Vagina (tissue), 2 donors: ENCODE measurements around the gene KLHL25. TPM values are rescaled to one million over a fixed set of nuclear protein-coding genes. Genes with fewer than 3 reads are reported as not detected.

Source experiments
- DNase-seq, 2 donors: peaks; one replicate each; pipeline ENCODE4 v3.0.0-alpha.2; 2017; ENCODE audit errors: extremely low spot score in 2 of 2
- H3K27ac ChIP-seq: fragments of 200-600 bp; sonication (generic); one replicate; pipeline ENCODE4 v1.5.1; 2019
- H3K27me3 ChIP-seq: fragments of 200-600 bp; sonication (generic); one replicate; pipeline ENCODE4 v1.5.1; 2019
- H3K36me3 ChIP-seq, 2 donors: fragments of 200-600 bp; sonication (generic); one replicate each; pipeline ENCODE4 v1.5.1; 2017 to 2019
- H3K4me1 ChIP-seq: fragments of 200-600 bp; sonication (generic); one replicate; pipeline ENCODE4 v1.5.1; 2019
- H3K4me3 ChIP-seq, 2 donors: fragments of 200-600 bp; sonication (generic); 1 replicate in 1 of 2; 2 replicates in 1 of 2; pipeline ENCODE4 v1.5.1; 2016 to 2019
- H3K9me3 ChIP-seq: fragments of 200-600 bp; sonication (generic); one replicate; pipeline ENCODE4 v1.5.1; 2019
- POLR2A ChIP-seq, 2 donors: fragments of 450-650 bp; IDR thresholded peaks; one replicate each; pipeline ENCODE4 v1.6.1; 2017; ENCODE audit warnings: antibody characterized with exemption in 2 of 2, mild to moderate bottlenecking in 2 of 2, moderate library complexity in 2 of 2
- POLR2AphosphoS5 ChIP-seq, 2 donors: sonication (generic); formaldehyde crosslinking; IDR thresholded peaks; one replicate each; pipeline ENCODE4 v1.9.0; 2017; ENCODE audit warnings: antibody characterized with exemption in 2 of 2, mild to moderate bottlenecking in 2 of 2, low read depth in 1 of 2; ENCODE audit not compliant: insufficient read depth in 1 of 2
- intact Hi-C: fragments of 100-400 bp; cut with DNase I; formaldehyde crosslinking; loops from one replicate; pipeline ENCODE4 v1.15.1; 2023
- total RNA-seq: library from RNA; depleted of rRNA; stranded (reverse); fragments of >200 nt; gene quantifications from one replicate; pipeline ENCODE4 v1.2.3, GENCODE V29; 2016
- TF ChIP-seq, protein P1 (sequence below), 3 experiments: fragments of 450-650 bp in 2 of 3; fragments of 200-600 bp in 1 of 3; sonication (generic) in 1 of 3; IDR thresholded peaks; one replicate each; pipeline ENCODE4 v1.5.1; 2017 to 2019; ENCODE audit warnings: antibody characterized with exemption in 3 of 3, mild to moderate bottlenecking in 2 of 3, moderate library complexity in 2 of 3

KLHL25 gene
- total RNA-seq, 1 donor from 2014 or later, result 9.6 TPM

DNA sequence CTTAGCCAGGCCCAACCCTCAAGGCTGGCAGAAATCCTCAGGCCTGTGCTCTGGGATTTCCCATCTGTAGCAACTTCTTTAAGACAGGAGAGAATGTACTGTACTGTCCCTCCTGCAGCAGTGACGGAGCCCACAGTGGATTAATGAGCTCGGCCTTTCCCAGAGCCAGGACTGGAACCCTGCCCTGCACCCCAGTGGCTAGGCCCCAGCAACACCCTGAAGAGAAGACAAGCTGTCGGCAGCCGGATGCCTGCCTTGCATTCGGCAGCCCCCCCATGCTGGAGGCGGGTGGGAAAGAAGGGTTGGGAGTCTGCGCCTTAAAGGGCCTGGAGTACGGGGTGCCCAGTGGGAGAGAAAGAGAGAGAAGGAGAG, 32.0 kb downstream of the KLHL25 start:
- Histone ChIP-seq H3K9me3 (no peaks in the 10 kb centered on the region), H3K4me1 (peaks cover 20% of the 10 kb centered on the region), H3K36me3 (peaks cover 0 to 7% of the 10 kb centered on the region in 2 donors), H3K27ac (no peak overlapping the region), H3K27me3 (no peaks in the 10 kb centered on the region), H3K4me3 (no peak overlapping the region)
- intact Hi-C loops, result no loop called here
- TF ChIP-seq POLR2A (IDR thresholded peaks at IDR 0.05) (no peak), POLR2AphosphoS5 (IDR thresholded peaks at IDR 0.05; ENCODE audit: insufficient read depth in 1 of 2, low read depth in 1 of 2) (no peak)
- TF ChIP-seq, protein P1, sequence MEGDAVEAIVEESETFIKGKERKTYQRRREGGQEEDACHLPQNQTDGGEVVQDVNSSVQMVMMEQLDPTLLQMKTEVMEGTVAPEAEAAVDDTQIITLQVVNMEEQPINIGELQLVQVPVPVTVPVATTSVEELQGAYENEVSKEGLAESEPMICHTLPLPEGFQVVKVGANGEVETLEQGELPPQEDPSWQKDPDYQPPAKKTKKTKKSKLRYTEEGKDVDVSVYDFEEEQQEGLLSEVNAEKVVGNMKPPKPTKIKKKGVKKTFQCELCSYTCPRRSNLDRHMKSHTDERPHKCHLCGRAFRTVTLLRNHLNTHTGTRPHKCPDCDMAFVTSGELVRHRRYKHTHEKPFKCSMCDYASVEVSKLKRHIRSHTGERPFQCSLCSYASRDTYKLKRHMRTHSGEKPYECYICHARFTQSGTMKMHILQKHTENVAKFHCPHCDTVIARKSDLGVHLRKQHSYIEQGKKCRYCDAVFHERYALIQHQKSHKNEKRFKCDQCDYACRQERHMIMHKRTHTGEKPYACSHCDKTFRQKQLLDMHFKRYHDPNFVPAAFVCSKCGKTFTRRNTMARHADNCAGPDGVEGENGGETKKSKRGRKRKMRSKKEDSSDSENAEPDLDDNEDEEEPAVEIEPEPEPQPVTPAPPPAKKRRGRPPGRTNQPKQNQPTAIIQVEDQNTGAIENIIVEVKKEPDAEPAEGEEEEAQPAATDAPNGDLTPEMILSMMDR (IDR thresholded peaks at IDR 0.05), result no peak
- DNase-seq, result no peak

DNA sequence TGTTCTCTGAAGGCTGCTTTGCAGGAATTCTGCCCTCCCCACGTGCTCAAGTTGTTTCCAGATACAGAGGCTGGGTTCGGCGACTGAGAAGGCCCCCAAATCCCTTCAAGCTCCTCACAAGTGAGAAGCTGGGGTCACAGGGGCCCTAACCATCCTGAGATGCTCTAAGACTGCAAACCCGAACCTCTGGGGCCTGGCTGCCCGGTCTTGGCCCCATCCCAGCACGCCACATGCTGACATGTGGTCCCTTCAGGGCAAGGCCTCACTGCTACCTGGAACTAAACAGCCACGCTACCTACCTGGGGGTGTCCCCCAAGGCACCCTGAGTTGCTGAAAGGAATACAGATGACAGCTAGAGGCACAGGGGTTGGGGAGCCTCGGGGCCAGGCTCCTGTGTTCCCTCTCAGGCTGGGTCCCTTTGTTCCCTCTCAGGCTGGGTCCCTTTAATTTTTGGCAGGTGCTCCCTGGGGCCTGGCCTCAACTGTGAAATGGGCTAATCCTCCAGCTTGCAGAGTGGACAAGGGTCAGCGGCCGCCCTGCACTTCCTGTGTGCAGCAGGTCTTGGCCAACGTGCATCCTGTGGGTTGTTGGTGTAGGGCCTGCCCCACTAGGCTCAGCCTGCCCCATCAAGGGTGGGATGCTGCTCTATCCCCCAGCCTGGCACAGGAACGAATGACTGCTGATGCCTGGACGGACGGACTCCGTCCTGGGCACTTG, 32.5 kb downstream of the KLHL25 start:
- TF ChIP-seq, protein P1 (IDR thresholded peaks at IDR 0.05), result no peak
- TF ChIP-seq POLR2A (IDR thresholded peaks at IDR 0.05) (no peak), POLR2AphosphoS5 (IDR thresholded peaks at IDR 0.05; ENCODE audit: insufficient read depth in 1 of 2, low read depth in 1 of 2) (no peak)
- Histone ChIP-seq H3K27me3 (no peaks in the 10 kb centered on the region), H3K4me1 (peaks cover 20% of the 10 kb centered on the region), H3K27ac (no peak overlapping the region), H3K9me3 (no peaks in the 10 kb centered on the region), H3K4me3 (no peak overlapping the region), H3K36me3 (peaks cover 0 to 7% of the 10 kb centered on the region in 2 donors)
- no peak for DNase-seq
- intact Hi-C loops, result no loop called here

- Histone ChIP-seq H3K36me3 (peaks cover 0 to 7% of the 10 kb centered on the region in 2 donors), H3K4me3 (no peak overlapping the region), H3K4me1 (peaks cover 20% of the 10 kb centered on the region), H3K27me3 (no peaks in the 10 kb centered on the region), H3K9me3 (no peaks in the 10 kb centered on the region), H3K27ac (no peak overlapping the region)
- intact Hi-C loops, result no loop called here
- DNase-seq, result no peak
- TF ChIP-seq, protein P1 (IDR thresholded peaks at IDR 0.05), result no peak
These were observed 33.1 kb downstream of the KLHL25 start for GRCh38 chr15:85761635-85762034.

- H3K36me3 ChIP-seq, result peaks cover 0 to 7% of the 10 kb centered on the region in 2 donors
- no peak overlapping the region for H3K4me3 ChIP-seq
- TF ChIP-seq POLR2A (IDR thresholded peaks at IDR 0.05) (no peak), POLR2AphosphoS5 (IDR thresholded peaks at IDR 0.05; ENCODE audit: insufficient read depth in 1 of 2, low read depth in 1 of 2) (no peak)
- TF ChIP-seq, protein P1 (IDR thresholded peaks at IDR 0.05), result no peak
- intact Hi-C loops, result no loop called here
- H3K9me3 ChIP-seq, result no peaks in the 10 kb centered on the region
- H3K4me1 ChIP-seq, result peaks cover 12% of the 10 kb centered on the region
- no peaks in the 10 kb centered on the region for H3K27me3 ChIP-seq
- no peak overlapping the region for H3K27ac ChIP-seq
- DNase-seq, result no peak
These were observed 34.0 kb downstream of the KLHL25 start for GRCh38 chr15:85760531-85761371.

- Histone ChIP-seq H3K27me3 (no peaks in the 10 kb centered on the region), H3K9me3 (no peaks in the 10 kb centered on the region), H3K4me3 (no peak overlapping the region), H3K36me3 (peaks cover 0 to 7% of the 10 kb centered on the region in 2 donors), H3K4me1 (peaks cover 11% of the 10 kb centered on the region), H3K27ac (no peak overlapping the region)
- intact Hi-C loops, result no loop called here
- no peak for DNase-seq
- TF ChIP-seq, protein P1 (IDR thresholded peaks at IDR 0.05), result no peak
- TF ChIP-seq POLR2A (IDR thresholded peaks at IDR 0.05) (no peak), POLR2AphosphoS5 (IDR thresholded peaks at IDR 0.05; ENCODE audit: insufficient read depth in 1 of 2, low read depth in 1 of 2) (no peak)
These were observed 34.7 kb downstream of the KLHL25 start for GRCh38 chr15:85760049-85760448.
